Peyer's patch (tissue), 4 donors: ENCODE data around the gene MICAL3. TPM values are rescaled to one million over a fixed set of nuclear protein-coding genes. Genes with fewer than 3 reads are reported as not detected.

Experiments
- DNase-seq, 3 donors: peaks; one replicate each; pipeline ENCODE4 v3.0.0-alpha.2; 2017 to 2019
- H3K27ac ChIP-seq, 4 donors: fragments of 200-600 bp; sonication (generic); one replicate each; pipeline ENCODE4 v1.5.1; 2016 to 2019
- H3K27me3 ChIP-seq, 2 donors: fragments of 200-600 bp; sonication (generic); one replicate each; pipeline ENCODE4 v1.5.1; 2019
- H3K36me3 ChIP-seq, 3 donors: fragments of 200-600 bp; sonication (generic); one replicate each; pipeline ENCODE4 v1.5.1; 2016 to 2019
- H3K4me1 ChIP-seq, 4 donors: fragments of 200-600 bp; sonication (generic); one replicate each; pipeline ENCODE4 v1.5.1; 2016 to 2019
- H3K4me3 ChIP-seq, 4 donors: fragments of 200-600 bp; sonication (generic); 1 replicate in 3 of 4; 2 replicates in 1 of 4; pipeline ENCODE4 v1.5.1; 2016 to 2019; ENCODE audit warnings: mild to moderate bottlenecking in 1 of 4
- H3K9me3 ChIP-seq, 4 donors: fragments of 200-600 bp; sonication (generic); one replicate each; pipeline ENCODE4 v1.5.1; 2016 to 2019; ENCODE audit warnings: mild to moderate bottlenecking in 1 of 4
- POLR2A ChIP-seq, 2 donors: fragments of 450-650 bp; IDR thresholded peaks; one replicate each; pipeline ENCODE4 v1.5.1; 2017; ENCODE audit warnings: antibody characterized with exemption in 2 of 2, mild to moderate bottlenecking in 2 of 2, moderate library complexity in 2 of 2
- total RNA-seq, 4 donors: library from RNA; depleted of rRNA; stranded (reverse); fragments of >200 nt; gene quantifications; one replicate each; pipeline ENCODE4 v1.1.0, GENCODE V29; 2016
- TF ChIP-seq, protein P1 (sequence below), 6 experiments: fragments of 450-650 bp in 4 of 6; fragments of 200-600 bp in 2 of 6; sonication (generic) in 1 of 6; IDR thresholded peaks; one replicate each; pipeline ENCODE4 v1.5.1; 2017 to 2019; ENCODE audit warnings: antibody characterized with exemption in 6 of 6, mild to moderate bottlenecking in 3 of 6, moderate library complexity in 1 of 6

The MICAL3 gene
- total RNA-seq, 4 donors from 2014 or later: 68.5 to 99.1 (median 88.7) TPM

DNA sequence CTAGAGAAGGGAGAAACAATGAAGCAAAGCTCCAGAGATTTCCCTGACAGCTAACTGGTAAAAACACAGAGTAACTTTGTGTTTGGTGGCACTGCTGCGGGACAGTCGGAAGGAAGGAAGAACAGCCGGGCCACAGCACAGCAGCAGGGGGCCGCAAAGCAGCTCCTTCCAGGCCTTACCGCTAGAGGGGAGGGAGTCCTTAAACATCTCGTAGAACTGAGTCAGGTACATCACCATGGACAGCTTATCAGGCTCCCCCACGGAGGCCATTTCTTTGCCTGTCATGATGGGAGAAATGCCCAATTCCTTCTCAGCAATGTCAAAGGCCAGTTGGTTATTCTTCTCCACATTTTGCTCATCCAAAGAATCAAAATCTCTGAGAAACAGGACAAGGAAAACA is 135.5 kb downstream of the MICAL3 start:
- Histone ChIP-seq H3K4me3 (no peak overlapping the region), H3K27ac (no peak overlapping the region), H3K36me3 (peaks cover 0 to 55% (median 0%) of the 10 kb centered on the region in 3 donors), H3K9me3 (no peaks in the 10 kb centered on the region), H3K4me1 (peaks cover 0 to 42% (median 2%) of the 10 kb centered on the region in 4 donors), H3K27me3 (no peaks in the 10 kb centered on the region)
- TF ChIP-seq, protein P1, sequence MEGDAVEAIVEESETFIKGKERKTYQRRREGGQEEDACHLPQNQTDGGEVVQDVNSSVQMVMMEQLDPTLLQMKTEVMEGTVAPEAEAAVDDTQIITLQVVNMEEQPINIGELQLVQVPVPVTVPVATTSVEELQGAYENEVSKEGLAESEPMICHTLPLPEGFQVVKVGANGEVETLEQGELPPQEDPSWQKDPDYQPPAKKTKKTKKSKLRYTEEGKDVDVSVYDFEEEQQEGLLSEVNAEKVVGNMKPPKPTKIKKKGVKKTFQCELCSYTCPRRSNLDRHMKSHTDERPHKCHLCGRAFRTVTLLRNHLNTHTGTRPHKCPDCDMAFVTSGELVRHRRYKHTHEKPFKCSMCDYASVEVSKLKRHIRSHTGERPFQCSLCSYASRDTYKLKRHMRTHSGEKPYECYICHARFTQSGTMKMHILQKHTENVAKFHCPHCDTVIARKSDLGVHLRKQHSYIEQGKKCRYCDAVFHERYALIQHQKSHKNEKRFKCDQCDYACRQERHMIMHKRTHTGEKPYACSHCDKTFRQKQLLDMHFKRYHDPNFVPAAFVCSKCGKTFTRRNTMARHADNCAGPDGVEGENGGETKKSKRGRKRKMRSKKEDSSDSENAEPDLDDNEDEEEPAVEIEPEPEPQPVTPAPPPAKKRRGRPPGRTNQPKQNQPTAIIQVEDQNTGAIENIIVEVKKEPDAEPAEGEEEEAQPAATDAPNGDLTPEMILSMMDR (IDR thresholded peaks at IDR 0.05): no peak
- TF ChIP-seq POLR2A (IDR thresholded peaks at IDR 0.05): no peak
- no peak for DNase-seq

DNA sequence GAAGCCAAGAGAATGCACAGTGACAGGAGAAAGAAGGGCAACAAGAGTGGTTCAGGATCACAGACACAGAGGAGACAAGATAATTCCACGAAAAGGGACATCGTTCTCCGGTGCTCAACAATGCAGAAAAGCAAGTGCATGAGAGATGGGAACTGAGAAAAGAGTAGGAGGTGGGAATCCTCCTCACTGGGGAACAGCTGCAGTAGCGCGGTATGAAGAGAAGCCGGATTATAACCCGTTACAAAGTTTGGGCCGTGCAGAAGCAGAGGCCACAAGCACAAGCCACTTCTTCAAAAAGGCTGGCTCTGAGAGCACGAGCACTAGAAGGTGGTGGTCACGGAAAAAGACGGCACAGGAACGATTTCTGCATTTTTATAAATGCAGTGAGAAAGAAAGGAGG is 135.9 kb downstream of the MICAL3 start:
- H3K36me3 ChIP-seq: peaks cover 0 to 53% (median 0%) of the 10 kb centered on the region in 3 donors
- peaks cover 0 to 39% (median 2%) of the 10 kb centered on the region in 4 donors for H3K4me1 ChIP-seq
- DNase-seq: no peak
- TF ChIP-seq, protein P1 (IDR thresholded peaks at IDR 0.05): no peak
- no peak overlapping the region for H3K4me3 ChIP-seq
- H3K27me3 ChIP-seq: no peaks in the 10 kb centered on the region
- no peaks in the 10 kb centered on the region for H3K9me3 ChIP-seq
- H3K27ac ChIP-seq: no peak overlapping the region

DNA sequence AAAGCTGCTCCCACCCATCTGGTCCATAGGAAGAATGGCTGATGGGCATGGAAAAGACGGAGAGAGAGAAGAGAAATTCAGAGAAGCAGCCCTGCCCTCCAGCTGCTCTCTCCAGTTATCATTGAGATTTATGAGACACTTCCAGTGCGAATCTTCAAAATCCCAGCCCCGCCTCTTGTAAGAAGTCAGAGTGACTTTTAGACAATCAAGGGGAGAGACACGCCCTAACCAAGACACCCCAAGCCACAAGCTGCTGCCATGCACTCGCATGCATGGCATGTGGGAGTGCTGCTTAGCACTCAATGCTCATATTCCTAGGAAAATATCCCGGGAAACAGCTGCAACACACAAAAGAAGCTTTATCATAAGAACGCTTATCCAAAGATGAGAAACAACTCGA is 139.5 kb downstream of the MICAL3 start:
- Histone ChIP-seq H3K36me3 (peaks cover 0 to 80% (median 0%) of the 10 kb centered on the region in 3 donors), H3K4me3 (no peak overlapping the region), H3K27ac (no peak overlapping the region), H3K9me3 (no peaks in the 10 kb centered on the region), H3K27me3 (no peaks in the 10 kb centered on the region), H3K4me1 (peaks cover 0 to 6% (median 0%) of the 10 kb centered on the region in 4 donors)
- DNase-seq: no peak
- TF ChIP-seq, protein P1 (IDR thresholded peaks at IDR 0.05): no peak
- no peak for TF ChIP-seq POLR2A (IDR thresholded peaks at IDR 0.05)

DNA sequence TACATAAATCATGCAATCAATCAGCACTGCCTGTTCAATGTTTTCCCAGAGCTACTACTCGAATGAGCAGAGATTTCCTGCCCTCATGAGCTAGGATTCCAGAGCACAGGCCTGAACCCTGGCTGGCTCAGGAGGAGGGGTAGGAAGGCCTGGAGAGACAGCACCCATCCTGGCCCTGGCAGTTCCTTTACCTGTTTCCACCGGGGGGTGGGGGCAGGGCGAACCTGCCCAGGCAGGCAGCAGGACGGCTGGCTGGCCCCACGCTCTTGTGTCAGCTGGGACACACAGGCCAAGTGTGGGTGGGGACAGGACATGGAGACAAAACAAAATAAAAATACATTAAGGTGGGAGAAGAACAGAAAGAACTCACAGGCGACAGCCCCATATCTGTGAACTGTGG is 140.3 kb downstream of the MICAL3 start:
- Histone ChIP-seq H3K9me3 (no peaks in the 10 kb centered on the region), H3K4me3 (no peak overlapping the region), H3K27me3 (no peaks in the 10 kb centered on the region), H3K4me1 (no peaks in the 10 kb centered on the region), H3K36me3 (peaks cover 0 to 88% (median 0%) of the 10 kb centered on the region in 3 donors), H3K27ac (no peak overlapping the region)
- TF ChIP-seq POLR2A (IDR thresholded peaks at IDR 0.05): no peak
- TF ChIP-seq, protein P1 (IDR thresholded peaks at IDR 0.05): no peak
- no peak for DNase-seq

DNA sequence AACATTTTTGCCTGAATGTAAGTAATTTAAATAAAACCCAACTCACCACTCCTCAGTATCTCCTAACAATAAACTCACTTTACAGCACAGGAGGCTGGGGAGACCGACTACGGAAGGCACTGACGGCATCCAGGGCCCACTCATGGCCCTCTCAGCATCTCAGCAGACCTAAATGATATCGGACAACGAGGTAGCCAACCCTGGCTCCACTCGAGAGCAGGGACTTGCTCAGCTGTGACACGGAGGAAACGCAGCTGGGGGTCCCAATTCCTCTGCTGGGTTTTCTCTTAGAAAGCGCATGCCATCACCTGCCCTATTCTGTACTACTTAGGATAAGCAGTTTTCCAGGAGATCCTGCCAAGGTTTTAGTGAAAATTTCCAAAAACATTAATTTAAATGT is 141.0 kb downstream of the MICAL3 start:
- Histone ChIP-seq H3K36me3 (peaks cover 0 to 88% (median 0%) of the 10 kb centered on the region in 3 donors), H3K4me3 (no peak overlapping the region), H3K27me3 (no peaks in the 10 kb centered on the region), H3K27ac (no peak overlapping the region), H3K9me3 (no peaks in the 10 kb centered on the region), H3K4me1 (no peaks in the 10 kb centered on the region)
- DNase-seq: no peak
- no peak for TF ChIP-seq POLR2A (IDR thresholded peaks at IDR 0.05)
- TF ChIP-seq, protein P1 (IDR thresholded peaks at IDR 0.05): no peak

DNA sequence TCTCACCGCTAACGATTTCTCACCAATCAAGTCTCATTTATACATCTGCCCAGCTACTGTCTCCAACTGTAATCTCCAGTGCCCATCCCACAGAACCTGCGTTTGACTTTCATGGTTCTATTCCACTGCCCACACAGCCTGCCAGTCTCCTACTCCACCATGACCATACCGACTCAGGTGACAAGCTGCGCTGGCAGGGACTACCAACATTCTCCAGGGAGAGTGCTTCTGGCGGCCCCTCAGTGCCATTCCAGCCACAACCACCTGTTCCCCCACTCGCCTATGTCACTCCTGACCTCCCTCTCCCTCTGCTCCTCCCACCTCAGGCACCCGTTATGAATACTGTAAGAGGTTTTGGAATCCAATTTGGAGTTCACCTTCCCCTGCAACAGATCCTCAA is 141.6 kb downstream of the MICAL3 start:
- no peak for DNase-seq
- no peaks in the 10 kb centered on the region for H3K27me3 ChIP-seq
- no peak overlapping the region for H3K27ac ChIP-seq
- no peak for TF ChIP-seq POLR2A (IDR thresholded peaks at IDR 0.05)
- TF ChIP-seq, protein P1 (IDR thresholded peaks at IDR 0.05): no peak
- peaks cover 0 to 82% (median 0%) of the 10 kb centered on the region in 3 donors for H3K36me3 ChIP-seq
- H3K9me3 ChIP-seq: no peaks in the 10 kb centered on the region
- no peaks in the 10 kb centered on the region for H3K4me1 ChIP-seq
- no peak overlapping the region for H3K4me3 ChIP-seq
